Epithelial cell of proximal tubule (primary cell): ENCODE data around the gene ZDHHC9. TPM values are rescaled to one million over a fixed set of nuclear protein-coding genes. Genes with fewer than 3 reads are reported as not detected.
A peak's percentile ranks its signal among the peaks of the same experiment; 100 is the strongest.

Experiments
- DNase-seq: peaks from one replicate; pipeline ENCODE4 v3.0.0-alpha.2; 2011; ENCODE audit warnings: low read depth
- H3K4me3 ChIP-seq: 2 replicates; pipeline ENCODE4 v1.5.1; 2011; ENCODE audit warnings: low read depth, mild to moderate bottlenecking, low read length
- CTCF ChIP-seq: conservative IDR thresholded peaks from 2 replicates; pipeline ENCODE4 v1.5.1; 2012; ENCODE audit warnings: low read depth, mild to moderate bottlenecking, low read length
- total RNA-seq: library from RNA; depleted of rRNA; stranded (reverse); fragments of >200 nt; gene quantifications from 2 replicates; pipeline ENCODE4 v1.2.3, GENCODE V29; 2015

The ZDHHC9 gene
- total RNA-seq, 1 donor from 2014 or later, result 14.8 TPM

GRCh38 chrX:129846716-129847115 is 3.0 kb upstream of the ZDHHC9 start:
- no peak for TF ChIP-seq CTCF
- DNase-seq, result no peak
- H3K4me3 ChIP-seq, result no peak overlapping the region

GRCh38 chrX:129845616-129846190 is 2.0 kb upstream of the ZDHHC9 start:
- no peak for DNase-seq
- H3K4me3 ChIP-seq, result no peak overlapping the region

GRCh38 chrX:129843209-129843458 is 552 bp downstream of the ZDHHC9 start:
- DNase-seq, result no peak
- H3K4me3 ChIP-seq, result peak overlapping the region; percentile 77
- TF ChIP-seq CTCF, result no peak

More at GRCh38 chrX:129845616-129846190, 2.0 kb upstream of the ZDHHC9 start:
- TF ChIP-seq CTCF, result no peak

GRCh38 chrX:129842510-129843208 is 1.0 kb downstream of the ZDHHC9 start:
- TF ChIP-seq CTCF, result no peak
- peak overlapping the region; percentile 77 for H3K4me3 ChIP-seq
- no peak for DNase-seq

- DNase-seq, result no peak
- TF ChIP-seq CTCF, result no peak
- H3K4me3 ChIP-seq, result no peak overlapping the region
Measured at GRCh38 chrX:129840344-129840743, 3.3 kb downstream of the ZDHHC9 start.

GRCh38 chrX:129836827-129837226 is 6.9 kb downstream of the ZDHHC9 start:
- H3K4me3 ChIP-seq, result no peak overlapping the region
- no peak for DNase-seq
- no peak for TF ChIP-seq CTCF
